Upper lobe of right lung (tissue), 1 donor: Measurements from ENCODE around the gene CTU1. TPM values are rescaled to one million over a fixed set of nuclear protein-coding genes. Genes with fewer than 3 reads are reported as not detected.
A peak's percentile ranks its signal among the peaks of the same experiment; 100 is the strongest.

Source experiments
- ATAC-seq: fragments of 200-7000 bp; cut with Tn5 transposase; one replicate; pipeline ENCODE4 v1.9.1; 2020; ENCODE audit warnings: mild to moderate bottlenecking, moderate library complexity
- DNase-seq: peaks from one replicate; pipeline ENCODE4 v3.0.0-alpha.2; 2020
- H3K27ac ChIP-seq: fragments of 200-600 bp; one replicate; pipeline ENCODE4 v1.8.0; 2022
- H3K27me3 ChIP-seq: fragments of 200-600 bp; one replicate; pipeline ENCODE4 v1.8.0; 2022; ENCODE audit warnings: mild to moderate bottlenecking
- H3K36me3 ChIP-seq: fragments of 200-600 bp; one replicate; pipeline ENCODE4 v1.8.0; 2022
- H3K4me1 ChIP-seq: fragments of 200-600 bp; one replicate; pipeline ENCODE4 v1.8.0; 2022
- H3K4me3 ChIP-seq: fragments of 200-600 bp; one replicate; pipeline ENCODE4 v1.8.0; 2022; ENCODE audit warnings: mild to moderate bottlenecking
- H3K9me3 ChIP-seq: fragments of 200-600 bp; one replicate; pipeline ENCODE4 v1.8.0; 2022
- CTCF ChIP-seq: fragments of 200-600 bp; IDR thresholded peaks from one replicate; pipeline ENCODE4 v1.8.0; 2022; ENCODE audit warnings: antibody characterized with exemption
- intact Hi-C: fragments of 100-400 bp; cut with DNase I; formaldehyde crosslinking; loops from one replicate; pipeline ENCODE4 v1.11.0; 2022
- total RNA-seq: library from RNA; stranded (reverse); fragmentation: NEBNext Ultra II Directional; extraction: Animal tissue kit (Norgen Biotek cat#: 25700); gene quantifications from one replicate; pipeline ENCODE4 v1.2.1, GENCODE V29; 2021
- donor health status: DM: no; HTN: yes; CAD: no; lungs with severe emphysema.

Gene CTU1
- total RNA-seq, 1 donor from 2014 or later = 8.5 TPM

GRCh38 chr19:51098365-51099046 lies 9.7 kb downstream of the CTU1 start:
- TF ChIP-seq CTCF = no peak
- no peaks in the 10 kb centered on the region for H3K9me3 ChIP-seq
- DNase-seq = peak; percentile 81
- ATAC-seq = peak; percentile 79
- H3K36me3 ChIP-seq = peaks cover 27% of the 10 kb centered on the region
- H3K4me1 ChIP-seq = no peaks in the 10 kb centered on the region
- no peak overlapping the region for H3K27ac ChIP-seq
- H3K4me3 ChIP-seq = no peak overlapping the region
- H3K27me3 ChIP-seq = no peaks in the 10 kb centered on the region
- intact Hi-C loops = no loop called here

- Histone ChIP-seq H3K9me3 (no peaks in the 10 kb centered on the region), H3K27ac (no peak overlapping the region), H3K36me3 (peaks cover 23% of the 10 kb centered on the region), H3K4me1 (no peaks in the 10 kb centered on the region), H3K27me3 (no peaks in the 10 kb centered on the region), H3K4me3 (no peak overlapping the region)
- TF ChIP-seq CTCF = no peak
- intact Hi-C loops = no loop called here
- ATAC-seq = no peak
- DNase-seq = no peak
Observed at GRCh38 chr19:51097796-51098195, 10.4 kb downstream of the CTU1 start.

GRCh38 chr19:51097166-51097738 lies 11.0 kb downstream of the CTU1 start:
- intact Hi-C loops = no loop called here
- DNase-seq = peak; percentile 89

DNA sequence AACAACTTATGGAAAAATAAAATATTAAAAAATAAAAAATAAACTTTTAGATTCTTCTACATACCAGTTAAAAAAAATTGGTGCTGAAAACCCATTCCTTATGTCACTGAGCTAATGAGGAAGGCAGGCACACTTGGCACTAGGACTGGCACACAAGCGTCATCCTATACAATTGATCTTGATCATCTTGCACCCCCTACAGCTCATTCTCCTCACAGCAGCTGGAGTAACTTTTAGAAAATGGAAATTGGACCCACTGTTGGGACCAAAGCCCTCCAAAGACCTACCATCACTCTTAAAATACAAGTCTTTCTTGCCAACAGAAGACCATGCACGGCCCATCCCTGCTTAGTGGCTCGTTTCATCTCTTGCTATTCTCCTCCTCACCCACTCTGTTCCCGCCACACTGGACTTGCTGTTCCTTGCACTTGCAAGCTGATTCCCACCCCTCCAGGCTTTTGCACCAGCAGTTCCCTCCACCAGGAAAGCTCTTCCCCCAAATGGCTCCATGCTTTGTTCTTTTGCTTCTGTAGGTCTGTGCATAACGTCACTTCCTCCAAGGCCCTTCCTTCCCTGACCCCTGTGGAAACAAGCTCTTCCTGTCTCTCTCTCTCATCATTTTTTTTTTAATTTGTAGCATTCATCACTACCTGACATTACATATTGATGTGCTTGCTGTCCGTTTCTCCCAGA lies 11.6 kb downstream of the CTU1 start:
- DNase-seq (no peak), ATAC-seq (no peak)
- Histone ChIP-seq H3K27ac (no peak overlapping the region), H3K27me3 (no peaks in the 10 kb centered on the region), H3K9me3 (no peaks in the 10 kb centered on the region), H3K4me1 (no peaks in the 10 kb centered on the region), H3K4me3 (no peak overlapping the region), H3K36me3 (peaks cover 15% of the 10 kb centered on the region)
- TF ChIP-seq CTCF = no peak
- intact Hi-C loops = no loop called here

More at GRCh38 chr19:51097166-51097738, 11.0 kb downstream of the CTU1 start:
- peak; percentile 56 for TF ChIP-seq CTCF
- peak; percentile 77 for ATAC-seq
- H3K27ac ChIP-seq = no peak overlapping the region
- H3K4me1 ChIP-seq = no peaks in the 10 kb centered on the region
- peaks cover 17% of the 10 kb centered on the region for H3K36me3 ChIP-seq
- no peaks in the 10 kb centered on the region for H3K9me3 ChIP-seq
- no peaks in the 10 kb centered on the region for H3K27me3 ChIP-seq
- H3K4me3 ChIP-seq = no peak overlapping the region

DNA sequence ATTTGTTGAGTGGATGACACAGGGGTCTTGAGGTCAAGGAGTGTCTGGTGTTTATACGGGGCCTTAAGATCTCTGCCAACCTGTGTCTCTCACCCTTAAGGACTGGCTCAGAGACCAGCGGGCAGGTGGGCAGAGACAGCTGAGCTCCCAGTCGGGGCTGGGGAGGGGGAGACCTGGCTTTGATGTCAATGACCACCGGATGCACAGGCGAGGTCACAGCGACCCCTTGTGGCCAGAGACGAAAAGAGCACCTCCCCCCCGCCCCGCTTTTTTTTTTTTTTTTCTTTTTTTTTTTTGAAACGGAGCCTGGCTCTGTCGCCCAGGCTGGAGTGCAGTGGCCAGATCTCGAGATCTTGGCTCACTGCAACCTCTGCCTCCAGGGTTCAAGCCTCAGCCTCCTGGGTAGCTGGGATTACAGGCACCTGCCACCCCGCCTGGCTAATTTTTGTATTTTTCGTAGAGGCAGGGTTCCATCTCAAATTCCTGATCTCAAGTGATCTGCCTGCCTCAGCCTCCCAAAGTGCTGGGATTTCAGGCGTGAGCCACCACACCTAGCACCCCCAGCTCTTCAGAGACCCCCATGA lies 13.4 kb downstream of the CTU1 start:
- Histone ChIP-seq H3K27ac (no peak overlapping the region), H3K4me3 (no peak overlapping the region), H3K4me1 (no peaks in the 10 kb centered on the region), H3K36me3 (peaks cover under 1% of the 10 kb centered on the region), H3K27me3 (no peaks in the 10 kb centered on the region), H3K9me3 (no peaks in the 10 kb centered on the region)
- TF ChIP-seq CTCF = peak; percentile 62
- ATAC-seq = peak; percentile 7
- DNase-seq = no peak
- intact Hi-C loops = no loop called here
